PFSK-1 (cell line): ENCODE data around the gene SLC43A3.

Experiments used
- FOXP2 ChIP-seq: optimal IDR thresholded peaks from 2 replicates; pipeline ENCODE3; 2011; ENCODE audit warnings: borderline replicate concordance, control low read depth, inconsistent platforms; ENCODE audit not compliant: insufficient read depth; ENCODE audit errors: extremely low read length, extremely low read depth
- POLR2AphosphoS5 ChIP-seq: IDR thresholded peaks from 2 replicates; pipeline ENCODE4 v1.6.1; 2012; ENCODE audit warnings: low read depth, mild to moderate bottlenecking, control low read depth, low read length, moderate library complexity
- SIN3A ChIP-seq: IDR thresholded peaks from 2 replicates; pipeline ENCODE4 v1.6.1; 2012; ENCODE audit warnings: mild to moderate bottlenecking, low read length, moderate library complexity, borderline replicate concordance; ENCODE audit not compliant: insufficient read depth
- TAF1 ChIP-seq: IDR thresholded peaks from 2 replicates; pipeline ENCODE4 v1.6.1; 2012; ENCODE audit warnings: low read length, control low read depth, borderline replicate concordance; ENCODE audit not compliant: insufficient read depth
- TF ChIP-seq, protein P1 (sequence below), 2 experiments: IDR thresholded peaks; 2 replicates each; pipeline versions ENCODE4 v1.6.1 to v1.8.0; 2011 to 2012; ENCODE audit warnings: low read depth in 2 of 2, low read length in 2 of 2, control low read depth in 1 of 2, inconsistent platforms in 1 of 2, mild to moderate bottlenecking in 1 of 2, moderate library complexity in 1 of 2; ENCODE audit not compliant: insufficient read depth in 1 of 2

The SLC43A3 gene

GRCh38 chr11:57422669-57423068, 4.3 kb downstream of the SLC43A3 start:
- TF ChIP-seq FOXP2 (no peak), SIN3A (no peak), TAF1 (no peak), POLR2AphosphoS5 (no peak)
- TF ChIP-seq, protein P1, sequence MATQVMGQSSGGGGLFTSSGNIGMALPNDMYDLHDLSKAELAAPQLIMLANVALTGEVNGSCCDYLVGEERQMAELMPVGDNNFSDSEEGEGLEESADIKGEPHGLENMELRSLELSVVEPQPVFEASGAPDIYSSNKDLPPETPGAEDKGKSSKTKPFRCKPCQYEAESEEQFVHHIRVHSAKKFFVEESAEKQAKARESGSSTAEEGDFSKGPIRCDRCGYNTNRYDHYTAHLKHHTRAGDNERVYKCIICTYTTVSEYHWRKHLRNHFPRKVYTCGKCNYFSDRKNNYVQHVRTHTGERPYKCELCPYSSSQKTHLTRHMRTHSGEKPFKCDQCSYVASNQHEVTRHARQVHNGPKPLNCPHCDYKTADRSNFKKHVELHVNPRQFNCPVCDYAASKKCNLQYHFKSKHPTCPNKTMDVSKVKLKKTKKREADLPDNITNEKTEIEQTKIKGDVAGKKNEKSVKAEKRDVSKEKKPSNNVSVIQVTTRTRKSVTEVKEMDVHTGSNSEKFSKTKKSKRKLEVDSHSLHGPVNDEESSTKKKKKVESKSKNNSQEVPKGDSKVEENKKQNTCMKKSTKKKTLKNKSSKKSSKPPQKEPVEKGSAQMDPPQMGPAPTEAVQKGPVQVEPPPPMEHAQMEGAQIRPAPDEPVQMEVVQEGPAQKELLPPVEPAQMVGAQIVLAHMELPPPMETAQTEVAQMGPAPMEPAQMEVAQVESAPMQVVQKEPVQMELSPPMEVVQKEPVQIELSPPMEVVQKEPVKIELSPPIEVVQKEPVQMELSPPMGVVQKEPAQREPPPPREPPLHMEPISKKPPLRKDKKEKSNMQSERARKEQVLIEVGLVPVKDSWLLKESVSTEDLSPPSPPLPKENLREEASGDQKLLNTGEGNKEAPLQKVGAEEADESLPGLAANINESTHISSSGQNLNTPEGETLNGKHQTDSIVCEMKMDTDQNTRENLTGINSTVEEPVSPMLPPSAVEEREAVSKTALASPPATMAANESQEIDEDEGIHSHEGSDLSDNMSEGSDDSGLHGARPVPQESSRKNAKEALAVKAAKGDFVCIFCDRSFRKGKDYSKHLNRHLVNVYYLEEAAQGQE (IDR thresholded peaks at IDR 0.05; ENCODE audit: insufficient read depth in 1 of 2, low read depth in 2 of 2, low read length in 2 of 2) = no peak

- no peak for TF ChIP-seq POLR2AphosphoS5
- TF ChIP-seq, protein P1 (IDR thresholded peaks at IDR 0.05; ENCODE audit: insufficient read depth in 1 of 2, low read depth in 2 of 2, low read length in 2 of 2) = no peak
- no peak for TF ChIP-seq FOXP2
- no peak for TF ChIP-seq TAF1
- TF ChIP-seq SIN3A = no peak
These were observed 5.1 kb downstream of the SLC43A3 start for GRCh38 chr11:57421805-57422204.

DNA sequence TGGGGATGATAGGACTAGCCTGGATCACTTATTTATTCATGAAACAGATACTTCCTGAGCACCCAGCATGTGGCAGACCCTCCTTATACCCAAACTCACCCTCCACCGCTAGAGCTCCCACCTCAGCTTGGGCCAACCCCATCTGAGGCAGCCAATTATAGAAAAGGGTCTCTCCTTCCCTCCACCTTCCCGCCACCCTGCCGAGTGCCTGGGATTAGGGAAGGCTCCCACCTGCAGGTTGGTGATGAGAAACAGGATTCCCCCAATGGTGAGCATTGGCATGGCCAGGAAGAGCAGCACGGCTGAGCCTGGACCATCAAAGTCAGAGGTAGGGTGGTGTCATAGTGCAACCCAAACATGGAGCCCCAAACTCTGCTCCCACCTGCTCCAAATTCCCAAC, 5.9 kb downstream of the SLC43A3 start:
- TF ChIP-seq, protein P1 (IDR thresholded peaks at IDR 0.05; ENCODE audit: insufficient read depth in 1 of 2, low read depth in 2 of 2, low read length in 2 of 2) = no peak
- TF ChIP-seq SIN3A (no peak), TAF1 (no peak), FOXP2 (no peak), POLR2AphosphoS5 (no peak)

GRCh38 chr11:57419146-57419545, 7.8 kb downstream of the SLC43A3 start:
- TF ChIP-seq SIN3A (no peak), FOXP2 (no peak), POLR2AphosphoS5 (no peak), TAF1 (no peak)
- TF ChIP-seq, protein P1 (IDR thresholded peaks at IDR 0.05; ENCODE audit: insufficient read depth in 1 of 2, low read depth in 2 of 2, low read length in 2 of 2) = no peak

GRCh38 chr11:57418131-57418530, 8.8 kb downstream of the SLC43A3 start:
- TF ChIP-seq, protein P1 (IDR thresholded peaks at IDR 0.05; ENCODE audit: insufficient read depth in 1 of 2, low read depth in 2 of 2, low read length in 2 of 2) = no peak
- TF ChIP-seq SIN3A = no peak
- no peak for TF ChIP-seq TAF1
- no peak for TF ChIP-seq POLR2AphosphoS5
- TF ChIP-seq FOXP2 = no peak
